ENCODE results near the gene LRRC52.

DNA sequence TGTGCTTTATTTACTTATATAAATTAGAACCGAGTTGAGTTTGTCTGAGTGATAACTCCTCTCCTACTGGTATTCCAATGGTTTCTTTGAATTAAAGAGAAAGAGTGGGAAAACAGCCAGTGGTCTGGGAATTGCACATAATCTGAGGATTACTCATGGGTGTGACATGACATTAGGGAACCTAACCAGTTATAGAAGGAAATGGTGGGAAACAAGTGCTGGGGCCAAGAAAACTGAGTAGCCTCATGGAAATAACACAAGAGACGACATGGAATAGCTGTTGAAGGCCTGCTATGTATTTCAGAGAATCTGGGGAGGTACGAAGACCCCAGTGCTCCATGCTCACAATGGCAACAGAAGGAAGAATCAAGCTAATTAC is 41.8 kb upstream of the LRRC52 start:
- TF ChIP-seq, protein P1, sequence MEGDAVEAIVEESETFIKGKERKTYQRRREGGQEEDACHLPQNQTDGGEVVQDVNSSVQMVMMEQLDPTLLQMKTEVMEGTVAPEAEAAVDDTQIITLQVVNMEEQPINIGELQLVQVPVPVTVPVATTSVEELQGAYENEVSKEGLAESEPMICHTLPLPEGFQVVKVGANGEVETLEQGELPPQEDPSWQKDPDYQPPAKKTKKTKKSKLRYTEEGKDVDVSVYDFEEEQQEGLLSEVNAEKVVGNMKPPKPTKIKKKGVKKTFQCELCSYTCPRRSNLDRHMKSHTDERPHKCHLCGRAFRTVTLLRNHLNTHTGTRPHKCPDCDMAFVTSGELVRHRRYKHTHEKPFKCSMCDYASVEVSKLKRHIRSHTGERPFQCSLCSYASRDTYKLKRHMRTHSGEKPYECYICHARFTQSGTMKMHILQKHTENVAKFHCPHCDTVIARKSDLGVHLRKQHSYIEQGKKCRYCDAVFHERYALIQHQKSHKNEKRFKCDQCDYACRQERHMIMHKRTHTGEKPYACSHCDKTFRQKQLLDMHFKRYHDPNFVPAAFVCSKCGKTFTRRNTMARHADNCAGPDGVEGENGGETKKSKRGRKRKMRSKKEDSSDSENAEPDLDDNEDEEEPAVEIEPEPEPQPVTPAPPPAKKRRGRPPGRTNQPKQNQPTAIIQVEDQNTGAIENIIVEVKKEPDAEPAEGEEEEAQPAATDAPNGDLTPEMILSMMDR (IDR thresholded peaks at IDR 0.05): no peak
- TF ChIP-seq POLR2A (IDR thresholded peaks at IDR 0.05) (no peak), POLR2AphosphoS5 (IDR thresholded peaks at IDR 0.05; ENCODE audit: insufficient read depth in 1 of 2, low read depth in 1 of 2) (no peak)
